Loucy (cell line): ENCODE data around the gene LRRTM4.

ENCODE experiments used
- CTCF ChIP-seq: fragments of 200-600 bp; sonication (generic); conservative IDR thresholded peaks from 2 replicates; pipeline ENCODE4 v1.5.1; 2014; ENCODE audit warnings: mild to moderate bottlenecking, antibody characterized with exemption, low read length
- EZH2phosphoT487 ChIP-seq: fragments of 200-600 bp; IDR thresholded peaks from 2 replicates; pipeline ENCODE4 v1.6.1; 2018; ENCODE audit warnings: antibody characterized with exemption, mild to moderate bottlenecking, moderate library complexity, borderline replicate concordance

DNA sequence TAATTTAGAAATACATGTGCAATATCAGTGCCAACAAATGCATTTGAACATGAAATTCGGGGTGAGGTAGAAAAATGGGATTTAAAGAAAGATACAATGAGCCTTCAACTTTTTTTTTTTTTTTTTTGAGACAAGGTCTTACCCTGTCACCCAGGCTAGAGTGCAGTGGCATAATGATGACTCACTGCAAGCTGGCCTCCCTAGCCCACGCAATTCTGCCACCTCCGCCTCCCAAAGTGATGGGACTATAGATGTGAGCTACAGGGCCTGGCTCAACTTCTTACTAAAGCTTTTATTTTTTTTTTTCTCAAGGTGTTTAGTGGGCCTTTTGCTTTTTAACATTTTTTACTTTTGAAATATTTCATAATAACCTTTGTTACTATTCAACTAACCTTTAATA is 365.6 kb downstream of the LRRTM4 start:
- TF ChIP-seq CTCF: no peak
- TF ChIP-seq EZH2phosphoT487: no peak
